GM21576 (cell line): ENCODE measurements around the gene SMIM32.

Source experiments
- ATAC-seq: cut with Tn5 transposase; IDR thresholded peaks from one replicate; pipeline ENCODE4 v1.9.1; 2021; ENCODE audit warnings: mild to moderate bottlenecking, moderate library complexity; ENCODE audit not compliant: unreplicated experiment

The SMIM32 gene

DNA sequence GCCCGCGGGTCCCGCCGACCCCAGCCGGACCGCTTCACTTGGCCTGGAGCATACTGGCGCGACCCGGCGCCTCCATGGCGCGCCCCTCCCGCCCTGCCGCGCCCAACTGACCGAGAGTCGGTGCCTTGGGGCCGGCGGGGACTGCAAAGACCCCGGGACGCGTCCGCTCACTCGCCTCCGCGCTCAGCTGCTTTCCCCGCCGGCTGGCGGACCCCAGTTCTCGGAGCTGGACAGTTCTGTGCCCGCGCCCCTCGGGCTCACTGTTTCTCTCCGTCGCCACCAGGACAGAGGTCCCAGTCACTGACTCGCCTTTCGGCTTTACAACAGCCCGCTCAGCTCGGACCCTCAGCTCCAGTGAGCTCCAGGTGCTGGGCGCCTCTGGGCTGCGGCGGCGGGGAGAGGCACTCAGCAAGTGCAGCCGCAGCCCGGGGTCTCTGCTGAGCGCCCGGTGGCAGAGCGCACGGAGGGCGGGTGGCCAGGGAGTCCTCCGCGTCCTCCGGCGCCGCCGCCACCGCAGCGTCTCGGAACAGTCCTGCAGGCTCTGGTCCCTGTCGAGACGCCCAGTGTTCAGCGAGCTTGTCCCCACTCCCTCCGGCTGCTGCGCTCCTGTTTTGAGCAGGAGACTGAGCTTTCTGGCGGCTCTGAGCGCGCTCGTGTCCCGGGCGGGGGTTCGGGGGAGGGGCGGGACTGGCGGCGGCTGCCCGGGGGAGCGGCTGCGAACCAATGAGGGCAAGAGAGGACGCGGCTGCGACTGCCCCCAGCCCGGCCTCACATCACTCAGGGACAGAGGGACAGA, at the start of gene SMIM32:
SMIM32 (minus strand) TSS at position 637 of the 796 bp plus-strand sequence. CDS start 638 bp downstream, outside the sequence.
- no peak for ATAC-seq

DNA sequence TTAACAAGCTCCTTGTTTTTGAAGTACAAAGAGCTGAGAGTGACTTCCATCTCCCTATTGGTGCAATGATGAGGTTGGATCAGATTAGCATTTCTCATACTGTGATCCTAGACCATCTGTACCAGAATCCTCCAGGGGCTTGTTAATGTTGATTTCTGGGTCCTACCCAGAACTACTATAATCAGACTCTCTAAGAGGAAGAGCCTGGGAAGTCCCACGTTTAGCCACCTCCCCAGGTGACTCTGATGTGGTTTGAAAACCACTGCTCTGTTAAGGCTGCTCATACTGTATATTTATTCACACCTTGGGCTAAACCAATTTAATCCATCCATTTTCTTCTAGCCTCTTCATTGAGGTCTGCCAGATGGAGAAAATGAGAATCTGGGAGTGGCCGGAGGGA, 49.6 kb upstream of the SMIM32 start:
- ATAC-seq: no peak

DNA sequence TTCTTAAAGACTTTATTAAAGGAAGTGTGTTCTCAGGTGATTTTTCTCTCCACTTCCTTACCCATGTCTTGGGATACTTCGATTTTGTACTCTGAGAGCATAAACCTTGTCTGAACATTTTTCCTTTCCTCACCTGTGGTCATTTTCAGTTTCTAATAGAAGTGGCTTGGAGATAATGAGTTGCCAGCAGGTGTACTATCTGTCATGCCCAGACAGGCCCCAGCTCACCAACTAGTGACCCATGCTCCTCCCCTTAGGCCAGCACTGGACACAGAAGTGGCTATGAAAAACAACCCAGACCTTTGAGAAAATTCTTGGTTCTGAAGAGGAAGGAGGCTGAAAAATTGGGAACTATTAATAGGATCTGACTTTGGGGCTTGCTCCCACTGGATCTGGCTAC, 49.2 kb upstream of the SMIM32 start:
- no peak for ATAC-seq

DNA sequence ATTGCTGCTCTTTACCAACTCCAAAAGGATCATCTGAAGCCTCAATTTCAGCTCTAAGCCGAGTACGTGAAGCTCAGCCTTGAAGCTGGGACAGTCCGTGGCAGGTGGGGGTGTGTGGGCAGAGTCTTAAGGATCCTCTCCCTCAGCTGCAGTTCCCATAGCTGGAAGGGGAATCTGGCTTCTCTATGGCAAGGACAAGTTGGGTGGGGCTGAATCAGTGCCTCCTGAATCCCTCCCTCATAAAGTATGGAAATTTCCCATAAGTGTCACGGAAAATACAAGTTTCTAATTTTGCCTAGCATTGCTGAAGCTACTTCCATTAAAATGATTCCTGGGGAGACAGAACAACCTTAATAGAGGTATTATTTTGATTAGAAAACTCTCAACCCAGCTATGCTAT, 47.9 kb upstream of the SMIM32 start:
- no peak for ATAC-seq

DNA sequence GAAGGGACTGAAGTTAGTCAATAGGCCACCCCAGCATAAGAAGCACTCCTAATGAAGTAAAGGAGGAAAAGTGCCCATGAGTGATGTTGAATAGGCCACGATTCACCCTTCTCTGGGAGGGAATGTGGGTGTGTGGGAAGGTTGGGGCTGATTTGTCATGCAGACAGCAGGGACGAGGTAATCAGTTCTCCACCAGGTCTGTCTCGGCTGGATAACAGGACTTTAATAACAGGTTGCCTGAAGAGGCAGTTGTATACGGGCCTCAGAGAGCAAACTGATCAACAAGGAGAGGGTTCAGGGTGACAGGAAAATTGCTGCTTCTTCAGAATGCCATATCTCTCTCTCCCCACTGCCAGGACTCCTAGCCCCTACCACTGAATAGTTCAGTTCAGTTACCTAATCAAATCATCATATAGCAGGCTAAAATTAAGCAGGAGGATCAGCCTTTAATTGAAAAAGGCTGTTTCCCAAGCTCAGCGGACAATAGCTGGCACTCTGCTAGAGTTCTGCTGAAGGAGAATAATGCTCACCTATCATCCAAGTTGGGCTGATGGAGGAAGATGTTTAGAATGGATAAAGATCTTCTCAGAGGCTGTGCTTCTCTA, 43.6 kb upstream of the SMIM32 start:
- no peak for ATAC-seq

DNA sequence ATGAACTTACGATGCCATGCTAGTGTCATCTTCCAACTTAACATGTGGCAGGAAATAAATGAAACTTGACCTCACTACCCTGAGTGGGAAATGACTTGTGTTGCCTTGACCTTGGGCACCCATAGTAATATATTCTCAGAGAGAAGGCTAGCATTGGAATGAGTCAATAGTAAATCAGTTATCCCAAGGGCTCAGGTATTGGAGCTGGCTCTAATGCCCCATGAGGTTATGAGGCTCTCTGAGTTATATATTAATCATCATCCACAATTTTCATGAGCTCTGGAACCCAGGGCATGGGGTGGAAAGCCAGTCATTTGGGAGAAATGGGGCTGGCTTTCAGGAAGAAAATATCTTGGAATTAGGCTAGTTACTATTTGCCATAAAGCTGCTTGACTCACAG, 42.4 kb upstream of the SMIM32 start:
- ATAC-seq: no peak

DNA sequence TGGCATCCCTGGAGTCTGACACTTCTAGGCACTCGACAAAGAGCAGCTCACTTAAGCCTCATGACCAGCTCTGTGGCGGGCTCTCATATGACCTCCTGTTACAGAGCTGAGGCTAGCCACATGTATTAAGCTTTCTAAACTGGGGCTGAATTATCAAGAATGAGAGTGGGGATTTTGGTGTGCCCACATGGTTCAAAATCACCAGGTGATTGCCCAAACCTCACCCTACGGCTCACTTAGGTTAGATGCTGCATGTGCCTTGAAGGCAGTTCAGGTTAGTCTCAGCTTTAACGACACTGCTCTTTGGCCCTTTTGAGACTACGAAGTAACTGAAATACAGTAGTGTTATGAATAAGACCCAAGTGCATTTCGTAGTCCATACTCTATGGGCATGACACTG, 39.4 kb upstream of the SMIM32 start:
- no peak for ATAC-seq

DNA sequence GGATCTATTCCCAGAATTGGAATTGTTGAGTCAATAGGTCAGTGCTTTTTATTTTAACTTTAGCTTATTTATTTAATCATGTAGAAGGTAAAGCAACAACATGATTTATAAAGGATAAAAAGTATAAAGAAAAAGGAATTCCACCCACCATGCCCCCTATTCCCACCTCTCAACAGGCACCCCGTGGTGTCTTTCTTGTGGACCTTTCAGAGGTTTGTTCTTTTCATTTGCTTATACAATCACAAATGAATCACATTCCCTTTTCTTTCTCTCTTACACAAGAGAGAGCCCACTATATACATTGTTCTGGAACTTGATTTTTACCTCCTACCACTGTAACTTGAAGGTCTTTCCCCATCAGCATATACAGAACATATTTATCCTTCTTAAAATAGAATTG, 37.2 kb upstream of the SMIM32 start:
- ATAC-seq: no peak

DNA sequence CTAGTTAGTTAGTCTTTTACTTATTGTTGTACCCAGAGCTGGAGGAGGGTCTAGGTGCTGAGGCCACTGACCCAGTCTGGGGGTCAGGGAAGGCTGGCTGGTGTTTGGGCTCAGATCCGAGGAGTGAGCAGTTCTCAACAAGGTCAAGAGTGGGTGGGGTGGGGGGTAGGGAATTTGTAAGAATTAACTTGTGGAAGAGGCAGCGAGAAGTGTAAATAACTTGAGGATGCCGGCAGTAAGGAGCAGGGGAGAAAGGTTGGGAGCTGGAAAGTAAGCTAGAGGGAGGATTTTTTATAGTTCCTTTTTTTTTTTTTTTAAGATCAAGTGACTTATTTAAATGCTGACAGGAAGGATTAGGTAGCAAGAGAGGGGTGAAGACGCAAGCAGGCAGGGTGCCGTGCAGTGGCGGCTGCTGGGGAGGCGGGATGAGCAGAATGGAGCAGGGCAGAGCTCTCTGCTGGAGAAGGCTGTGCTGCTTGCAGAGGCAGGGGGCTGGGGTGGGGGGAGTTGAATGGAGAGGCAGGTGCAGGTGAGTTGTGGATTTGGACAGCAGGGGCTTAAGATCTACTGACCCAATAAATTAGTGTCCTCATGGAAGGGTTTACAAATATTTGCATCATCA, 35.3 kb upstream of the SMIM32 start:
- no peak for ATAC-seq

DNA sequence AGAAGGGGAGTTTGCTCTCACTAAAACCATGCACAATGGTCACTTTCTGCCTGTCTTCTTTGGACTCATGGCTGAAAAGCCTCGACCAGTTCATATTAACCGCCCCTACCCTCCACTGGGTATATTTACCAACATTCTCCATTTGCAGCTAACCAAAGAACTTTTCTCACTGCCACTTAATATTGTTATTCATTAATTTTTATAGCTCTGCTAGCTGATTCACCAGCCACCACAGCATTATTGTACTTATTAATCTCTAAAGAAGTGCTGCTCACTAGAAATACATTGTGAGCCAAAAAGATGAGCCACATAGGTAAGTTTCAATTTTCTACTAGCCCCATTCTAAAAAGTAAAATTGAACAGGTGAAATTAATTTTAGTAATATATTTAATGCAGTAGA, 33.4 kb upstream of the SMIM32 start:
- ATAC-seq: no peak

DNA sequence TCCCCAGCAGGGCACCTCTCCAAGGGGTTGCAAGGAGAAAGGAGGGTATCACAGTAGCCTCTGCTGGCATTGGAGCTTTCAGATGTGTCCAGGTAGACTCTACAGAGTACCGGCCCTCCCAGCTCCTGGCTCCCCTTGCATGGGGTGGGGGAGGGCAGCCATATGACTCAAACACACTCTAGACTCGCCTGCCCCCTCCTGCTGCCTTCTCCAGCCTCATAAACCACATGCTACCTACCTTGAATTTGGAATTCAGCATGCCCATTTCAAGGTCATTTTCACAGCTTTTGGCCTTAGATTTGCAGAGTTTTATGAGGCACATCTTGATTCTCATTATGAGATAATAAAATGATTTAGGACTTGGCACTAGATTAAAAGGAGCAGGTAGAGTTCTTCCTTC, 32.8 kb upstream of the SMIM32 start:
- ATAC-seq: no peak

DNA sequence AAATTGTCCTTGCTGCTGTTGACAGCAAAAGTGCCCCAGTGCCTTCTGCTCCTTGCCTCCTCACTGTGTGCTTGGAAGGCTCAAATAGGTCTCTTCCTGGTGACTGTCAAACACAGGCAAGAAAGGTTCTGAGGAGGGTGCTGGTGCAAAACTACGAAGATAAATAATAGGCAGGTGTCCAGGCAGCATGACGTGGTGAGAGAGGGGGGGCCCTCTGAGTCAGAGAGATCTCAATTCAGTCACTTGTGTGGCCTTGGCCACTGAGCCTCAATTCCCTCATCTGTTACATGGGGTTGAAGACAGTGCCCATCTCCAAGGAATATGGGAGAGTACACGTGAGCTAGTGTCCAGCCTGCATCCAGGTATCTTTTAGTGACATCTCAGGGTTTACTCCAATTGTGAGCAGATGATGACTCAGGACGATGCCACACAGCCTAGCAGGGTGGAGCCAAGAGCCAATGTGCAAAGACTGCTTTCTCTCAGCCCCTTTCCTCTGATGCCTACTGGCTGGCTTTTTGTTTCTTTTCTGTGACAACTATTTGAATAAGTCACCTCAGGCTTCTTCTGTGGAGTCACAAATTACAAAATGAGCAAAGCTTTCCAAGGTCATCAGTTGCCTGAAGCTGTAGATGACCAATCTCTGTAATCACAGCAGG, 29.7 kb upstream of the SMIM32 start:
- ATAC-seq: no peak

DNA sequence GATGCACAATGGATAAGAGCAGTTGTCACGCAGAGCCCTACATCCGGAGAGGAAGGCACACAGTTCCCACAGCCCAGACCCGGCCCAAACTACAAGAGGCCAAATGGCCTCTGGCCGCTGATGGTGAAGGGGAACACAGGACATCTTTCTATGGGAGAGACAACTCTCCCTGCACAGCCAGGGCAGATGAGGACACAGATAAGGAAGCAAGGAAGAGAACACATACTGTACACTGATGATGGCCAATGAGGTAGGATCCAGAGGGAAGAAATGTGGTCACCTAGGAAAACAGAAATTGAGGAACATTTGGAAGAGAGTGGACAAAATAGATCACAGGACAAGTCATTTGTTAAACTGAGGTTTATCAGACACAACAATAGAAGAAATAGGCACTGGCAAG, 28.4 kb upstream of the SMIM32 start:
- ATAC-seq: no peak

DNA sequence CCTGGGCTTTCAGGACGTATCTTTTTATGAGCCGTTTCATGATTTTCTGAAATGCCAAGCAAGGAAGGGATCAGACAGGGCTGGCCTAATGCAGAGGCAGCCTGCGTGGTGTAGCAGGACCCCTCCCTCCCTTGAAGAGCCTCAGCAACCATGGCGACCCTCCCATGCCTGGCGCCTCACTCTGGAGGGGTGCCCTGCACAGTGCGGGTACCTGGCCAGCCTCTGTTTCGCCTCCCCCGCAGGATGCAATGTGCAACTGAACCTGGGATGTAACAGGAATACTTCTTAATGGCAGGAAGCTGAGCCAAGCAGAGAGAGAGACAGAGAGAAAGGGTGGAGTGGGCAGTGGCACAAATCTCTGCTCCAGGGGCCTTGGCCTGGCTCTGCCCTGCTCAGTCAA, 23.3 kb upstream of the SMIM32 start:
- no peak for ATAC-seq

DNA sequence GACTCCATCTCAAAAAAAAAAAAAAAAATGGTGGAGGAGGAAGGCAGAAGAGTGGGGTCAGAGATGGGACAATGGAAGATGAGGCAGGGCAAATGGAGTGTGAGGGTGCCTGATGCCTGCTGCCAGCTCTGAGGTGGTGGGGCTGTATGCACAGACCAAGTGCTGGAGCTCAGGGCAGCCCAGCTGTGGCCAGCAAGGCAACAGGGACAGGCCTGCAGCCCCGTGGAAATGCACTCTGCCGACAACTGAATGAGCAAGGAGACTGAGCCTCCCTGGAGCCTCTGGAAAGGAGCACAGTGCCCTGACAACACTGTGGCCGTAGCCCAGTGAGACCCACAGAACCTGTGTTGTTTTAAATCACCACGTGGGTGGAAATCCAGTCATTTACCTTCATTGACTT, 22.9 kb upstream of the SMIM32 start:
- no peak for ATAC-seq

DNA sequence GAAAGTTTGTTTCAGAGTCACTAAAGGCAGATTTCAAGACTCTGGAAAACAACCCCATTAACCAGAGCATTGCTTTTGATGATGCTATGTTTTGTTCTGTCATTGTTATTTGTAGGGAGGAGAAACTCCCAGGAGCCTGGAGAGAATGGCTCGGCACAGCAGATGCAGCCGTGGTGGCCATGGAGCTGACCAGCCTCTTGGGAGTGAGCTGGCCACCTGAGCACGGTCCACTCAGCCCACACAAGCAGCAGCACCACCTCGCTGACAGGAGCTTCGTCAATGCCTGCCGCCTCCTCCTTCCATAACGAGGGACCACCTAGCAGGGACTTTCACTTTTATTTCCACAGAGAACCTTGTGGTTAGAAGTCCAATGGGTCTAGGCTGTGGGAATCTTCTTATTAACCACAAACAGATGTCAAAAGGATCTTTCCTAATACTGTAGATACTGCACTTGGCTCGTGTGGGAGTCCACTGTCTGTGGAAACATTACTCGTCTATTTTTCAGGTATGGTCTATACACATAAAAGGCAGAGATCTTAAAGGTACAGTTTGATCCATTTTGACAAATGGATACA, 21.0 kb upstream of the SMIM32 start:
- no peak for ATAC-seq

DNA sequence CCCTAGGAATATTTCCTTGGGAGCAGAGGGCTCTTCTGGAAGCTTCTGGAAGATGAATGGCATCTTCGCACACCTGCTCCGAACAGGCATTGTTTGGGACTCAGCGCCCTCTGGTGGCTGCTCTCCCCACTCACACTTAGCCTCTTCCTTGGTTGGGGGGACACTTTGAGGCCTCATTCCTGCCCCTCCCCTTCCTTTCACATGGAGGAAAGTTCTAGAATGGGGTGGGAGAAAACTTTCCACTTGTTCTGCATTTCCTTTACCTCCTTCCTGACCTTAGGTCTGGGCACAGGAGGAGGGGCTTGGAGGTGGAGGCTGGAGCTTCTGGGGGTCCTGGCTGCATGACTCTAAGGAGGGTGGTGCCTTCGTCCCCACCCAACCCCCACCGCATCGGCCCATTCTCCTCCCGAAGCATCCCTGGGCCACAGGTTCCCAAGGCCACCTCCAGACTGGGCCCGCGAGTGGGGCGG, 19.3 kb upstream of the SMIM32 start:
- ATAC-seq: peak; percentile 47

DNA sequence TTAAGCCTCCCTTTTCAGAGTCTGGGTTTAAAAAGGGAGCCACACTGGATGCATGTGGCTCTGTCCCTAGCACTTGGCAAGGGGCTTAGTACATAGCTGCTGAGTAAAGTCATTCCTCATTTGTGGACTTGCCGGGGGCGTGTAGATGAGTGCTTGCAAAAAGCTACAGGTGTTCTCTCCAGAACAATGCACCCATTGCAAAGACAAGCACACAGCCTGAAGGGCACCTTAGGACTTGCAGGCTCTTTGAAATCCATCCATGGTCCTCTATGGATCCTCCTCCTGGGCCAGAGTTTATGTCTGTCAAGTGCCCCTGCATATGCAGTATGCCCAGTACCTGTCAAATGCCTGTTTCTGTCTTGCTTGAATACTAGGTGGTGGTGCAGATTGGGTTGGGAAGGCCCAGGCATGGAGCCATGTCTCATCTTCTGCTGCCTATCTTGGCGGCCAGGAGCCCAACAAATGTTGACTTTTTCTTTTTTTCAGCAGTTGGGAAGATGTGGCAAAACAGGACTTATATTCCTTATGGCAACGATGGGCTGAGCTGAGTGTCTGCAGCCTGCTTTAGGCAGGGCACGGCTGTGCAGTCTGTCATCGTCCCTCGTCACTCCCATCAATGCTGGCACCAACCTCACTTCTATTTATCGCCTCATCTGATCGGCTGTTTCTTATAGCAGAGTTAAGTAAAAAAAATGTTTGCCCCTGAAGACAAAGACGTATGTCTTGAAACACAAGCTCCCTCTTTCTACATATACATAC, 18.5 kb upstream of the SMIM32 start:
- no peak for ATAC-seq

DNA sequence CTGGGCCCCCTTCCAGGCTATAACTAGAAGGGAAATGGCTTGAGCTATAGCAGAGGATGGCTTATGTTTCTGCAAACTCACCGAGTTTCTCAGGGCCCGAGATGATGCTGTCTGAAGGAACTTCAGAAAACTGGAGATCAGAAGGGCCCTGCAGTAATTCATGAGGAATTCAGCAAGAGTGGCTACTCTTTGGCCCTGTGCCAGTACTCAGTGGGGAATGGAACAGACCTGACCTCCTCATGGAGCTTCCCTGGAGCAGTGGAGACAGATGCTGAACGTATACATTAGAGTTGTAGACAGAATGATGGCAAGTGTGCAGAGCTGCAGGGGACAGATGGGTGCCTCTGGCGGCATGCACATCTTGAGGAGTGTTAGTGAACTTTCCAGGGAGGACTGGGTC, 17.3 kb upstream of the SMIM32 start:
- ATAC-seq: no peak

DNA sequence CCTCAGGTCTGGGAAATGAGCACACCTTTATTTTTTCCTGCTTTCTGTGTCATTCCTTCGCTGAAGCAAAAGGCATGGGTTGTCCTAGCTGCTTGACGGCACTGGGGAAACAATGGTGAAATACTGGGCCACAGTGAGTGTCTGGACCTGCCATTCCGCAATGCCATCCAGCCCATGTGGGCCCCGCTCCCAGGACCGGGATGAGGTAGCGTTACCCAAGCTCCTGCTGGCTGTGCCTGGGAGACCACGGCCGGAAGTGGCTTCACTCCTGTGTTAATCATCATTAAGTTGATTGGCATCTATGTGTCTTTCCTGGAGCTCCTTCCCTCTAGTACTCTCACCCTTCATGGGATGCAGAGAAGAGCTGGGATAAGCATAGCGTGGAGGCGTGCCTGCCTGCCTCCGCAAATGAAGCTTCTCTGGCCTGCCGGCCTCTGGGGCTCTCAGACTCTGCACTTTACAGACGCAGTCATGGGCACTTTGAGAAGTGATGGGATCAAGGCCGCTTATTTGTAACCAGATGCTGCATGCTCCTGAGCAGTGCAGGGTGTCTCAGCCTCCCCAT, 16.5 kb upstream of the SMIM32 start:
- ATAC-seq: no peak
